HUES6 (cell line): ENCODE measurements around the gene OR6C6.

Experiments used
- H3K27ac ChIP-seq: 2 replicates; pipeline ENCODE4 v1.7.0; 2013; ENCODE audit warnings: low read depth, mild to moderate bottlenecking, low read length, inconsistent platforms
- H3K27me3 ChIP-seq: 2 replicates; pipeline ENCODE4 v1.6.1; 2013; ENCODE audit warnings: low read length; ENCODE audit not compliant: control insufficient read depth, insufficient read depth
- H3K36me3 ChIP-seq: 2 replicates; pipeline ENCODE4 v1.6.1; 2013; ENCODE audit warnings: low read length; ENCODE audit not compliant: control insufficient read depth, insufficient read depth
- H3K4me1 ChIP-seq: 2 replicates; pipeline ENCODE4 v1.6.1; 2013; ENCODE audit warnings: low read length; ENCODE audit not compliant: control insufficient read depth, insufficient read depth
- H3K4me3 ChIP-seq: 2 replicates; pipeline ENCODE4 v1.5.1; 2013; ENCODE audit warnings: low read depth, low read length
- H3K9ac ChIP-seq: one replicate; pipeline ENCODE4 v1.6.1; 2013; ENCODE audit warnings: mild to moderate bottlenecking, low read length
- H3K9me3 ChIP-seq: 2 replicates; pipeline ENCODE4 v1.6.1; 2013; ENCODE audit warnings: low read depth, low read length; ENCODE audit not compliant: control insufficient read depth, insufficient read depth

The OR6C6 gene

GRCh38 chr12:55246159-55246558 is 50.2 kb downstream of the OR6C6 start:
- no peaks in the 10 kb centered on the region for H3K27me3 ChIP-seq
- H3K4me1 ChIP-seq: no peaks in the 10 kb centered on the region
- H3K9ac ChIP-seq: no peak overlapping the region
- H3K9me3 ChIP-seq: no peaks in the 10 kb centered on the region
- H3K27ac ChIP-seq: no peak overlapping the region
- H3K36me3 ChIP-seq: no peaks in the 10 kb centered on the region
- no peak overlapping the region for H3K4me3 ChIP-seq

GRCh38 chr12:55244309-55244708 is 52.1 kb downstream of the OR6C6 start, which contains the start of gene OR6C74:
OR6C74 (plus strand) TSS chr12:55244609; CDS start chr12:55247288, 2,679 bp downstream.
- Histone ChIP-seq H3K27me3 (no peaks in the 10 kb centered on the region), H3K9ac (no peak within 1 kb of the TSS), H3K27ac (no peak within 1 kb of the TSS), H3K36me3 (no peaks in the 10 kb centered on the region), H3K4me1 (no peaks in the 10 kb centered on the region), H3K4me3 (no peak within 1 kb of the TSS), H3K9me3 (no peaks in the 10 kb centered on the region)
